NB4 (cell line): ENCODE data around the gene DCAF17.
A peak's percentile ranks its signal among the peaks of the same experiment; 100 is the strongest.
"Not testable (repeated sequence)": the region's sequence is repeated elsewhere in the genome, so short reads cannot be mapped to it uniquely, and the experiment has no call there.

ENCODE experiments used
- DNase-seq: peaks from one replicate; pipeline ENCODE4 v3.0.0; 2010; ENCODE audit warnings: low read depth
- H3K4me3 ChIP-seq: one replicate; pipeline ENCODE4 v1.5.1; 2011; ENCODE audit warnings: mild to moderate bottlenecking, low read depth, low read length, moderate library complexity
- MYC ChIP-seq: IDR thresholded peaks from 2 replicates; pipeline ENCODE4 v1.6.1; 2011; ENCODE audit warnings: low read depth, low read length
- POLR2A ChIP-seq: IDR thresholded peaks from 2 replicates; pipeline ENCODE4 v1.6.1; 2011; ENCODE audit warnings: mild to moderate bottlenecking; ENCODE audit not compliant: insufficient read length; ENCODE audit errors: extremely low read depth
- TF ChIP-seq, protein P1 (sequence below): IDR thresholded peaks from one replicate; pipeline ENCODE4 v1.5.1; 2012; ENCODE audit warnings: low read depth, low read length
- TF ChIP-seq, protein P2 (sequence below): IDR thresholded peaks from 2 replicates; pipeline ENCODE4 v1.6.1; 2011; ENCODE audit warnings: low read depth, low read length

Gene DCAF17

GRCh38 chr2:171411791-171412483 is 22.1 kb upstream of the DCAF17 start:
- DNase-seq = no peak

DNA sequence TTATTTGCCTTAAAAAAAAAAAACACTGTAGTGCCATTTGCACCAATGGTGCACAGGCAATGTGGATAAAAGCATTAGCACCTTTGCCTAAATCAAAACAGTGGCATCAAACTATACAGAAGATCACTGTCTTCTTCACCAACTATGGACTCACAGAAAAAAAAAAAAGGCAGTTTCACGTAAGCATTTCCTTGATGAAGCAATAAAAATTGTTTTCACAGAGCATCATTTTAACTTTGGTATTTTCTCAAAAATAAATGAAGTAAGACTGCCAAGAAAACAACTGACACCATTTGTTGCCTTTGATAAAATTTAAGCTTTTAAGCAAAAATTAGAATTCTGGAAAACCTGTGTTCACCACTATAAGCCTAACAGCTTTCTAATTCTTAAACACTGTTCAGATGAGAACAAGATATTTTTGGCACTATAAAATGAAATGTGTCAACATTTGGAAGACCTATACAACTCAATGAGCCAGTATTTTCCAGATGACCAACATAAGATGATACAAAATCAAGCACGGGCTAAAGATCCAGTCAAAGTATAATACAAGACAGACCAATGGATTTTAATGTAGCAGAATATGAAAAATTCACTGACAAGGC is 21.4 kb upstream of the DCAF17 start:
- no peak overlapping the region for H3K4me3 ChIP-seq
- no peak for DNase-seq
- TF ChIP-seq MYC (no peak), POLR2A (no peak)
- TF ChIP-seq, protein P1, sequence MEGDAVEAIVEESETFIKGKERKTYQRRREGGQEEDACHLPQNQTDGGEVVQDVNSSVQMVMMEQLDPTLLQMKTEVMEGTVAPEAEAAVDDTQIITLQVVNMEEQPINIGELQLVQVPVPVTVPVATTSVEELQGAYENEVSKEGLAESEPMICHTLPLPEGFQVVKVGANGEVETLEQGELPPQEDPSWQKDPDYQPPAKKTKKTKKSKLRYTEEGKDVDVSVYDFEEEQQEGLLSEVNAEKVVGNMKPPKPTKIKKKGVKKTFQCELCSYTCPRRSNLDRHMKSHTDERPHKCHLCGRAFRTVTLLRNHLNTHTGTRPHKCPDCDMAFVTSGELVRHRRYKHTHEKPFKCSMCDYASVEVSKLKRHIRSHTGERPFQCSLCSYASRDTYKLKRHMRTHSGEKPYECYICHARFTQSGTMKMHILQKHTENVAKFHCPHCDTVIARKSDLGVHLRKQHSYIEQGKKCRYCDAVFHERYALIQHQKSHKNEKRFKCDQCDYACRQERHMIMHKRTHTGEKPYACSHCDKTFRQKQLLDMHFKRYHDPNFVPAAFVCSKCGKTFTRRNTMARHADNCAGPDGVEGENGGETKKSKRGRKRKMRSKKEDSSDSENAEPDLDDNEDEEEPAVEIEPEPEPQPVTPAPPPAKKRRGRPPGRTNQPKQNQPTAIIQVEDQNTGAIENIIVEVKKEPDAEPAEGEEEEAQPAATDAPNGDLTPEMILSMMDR = no peak
- TF ChIP-seq, protein P2, sequence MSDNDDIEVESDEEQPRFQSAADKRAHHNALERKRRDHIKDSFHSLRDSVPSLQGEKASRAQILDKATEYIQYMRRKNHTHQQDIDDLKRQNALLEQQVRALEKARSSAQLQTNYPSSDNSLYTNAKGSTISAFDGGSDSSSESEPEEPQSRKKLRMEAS = no peak

More at GRCh38 chr2:171411791-171412483, 22.1 kb upstream of the DCAF17 start:
- H3K4me3 ChIP-seq = no peak overlapping the region
- TF ChIP-seq, protein P1 = no peak
- no peak for TF ChIP-seq MYC
- TF ChIP-seq, protein P2 = no peak
- no peak for TF ChIP-seq POLR2A

DNA sequence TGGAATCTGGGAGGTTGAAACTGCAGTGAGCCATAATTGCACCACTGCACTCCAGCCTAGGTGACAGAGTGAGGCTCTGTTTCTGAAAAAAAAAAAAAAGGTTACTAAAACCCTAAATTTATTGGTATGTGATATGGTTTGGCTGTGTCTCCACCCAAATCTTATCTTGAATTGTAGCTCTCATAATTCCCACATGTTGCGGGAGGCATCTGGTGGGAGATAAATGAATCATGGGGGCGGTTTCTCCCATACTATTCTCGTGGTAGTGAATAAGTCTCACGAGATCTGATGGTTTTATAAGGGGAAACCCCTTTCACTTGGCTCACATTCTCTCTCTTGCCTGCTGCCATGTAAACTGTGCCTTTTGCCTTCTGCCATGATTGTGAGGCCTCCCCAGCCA is 19.4 kb upstream of the DCAF17 start:
- H3K4me3 ChIP-seq, DNase-seq: not testable (repeated sequence)

DNA sequence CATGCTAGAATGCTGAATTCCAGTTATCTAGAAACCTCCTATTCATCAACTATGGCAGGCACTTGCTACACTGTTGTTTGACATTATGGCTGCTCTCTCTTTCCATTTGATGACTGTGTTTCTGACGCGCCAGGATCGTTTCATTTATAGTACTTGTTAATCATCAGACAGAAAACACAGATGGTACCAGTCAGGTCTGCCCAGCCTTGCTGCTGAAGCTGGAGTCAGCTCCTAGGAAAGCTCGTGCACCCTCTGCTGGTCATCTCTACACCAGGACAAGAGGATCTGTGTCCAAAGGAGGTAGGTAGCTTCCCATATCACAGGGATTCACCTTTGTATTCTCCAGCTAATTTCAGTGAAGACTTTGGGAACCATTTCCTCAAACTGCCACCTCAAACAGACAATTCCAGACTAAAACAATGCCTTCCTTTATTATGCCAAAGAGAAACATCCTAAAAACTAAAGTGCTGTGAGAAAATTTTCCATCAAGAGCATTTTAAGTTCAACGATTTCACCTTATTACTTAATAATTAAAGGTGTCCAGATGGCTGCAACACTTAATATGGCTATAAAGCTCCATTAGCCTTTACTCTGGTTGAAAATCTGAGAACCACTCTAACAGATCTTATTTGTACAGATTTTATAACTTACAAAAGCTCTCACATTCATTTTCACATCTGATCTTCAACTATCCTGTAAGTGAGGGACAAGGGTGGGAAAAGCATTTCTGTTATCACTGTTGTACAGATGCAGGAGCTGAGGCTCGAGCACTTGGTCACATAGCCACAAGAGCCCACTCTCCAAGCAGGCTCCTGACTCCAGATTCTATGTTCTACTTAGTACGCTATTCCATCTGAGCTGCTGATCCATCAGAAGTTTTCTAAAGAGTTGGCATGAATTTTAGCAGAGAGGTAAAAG is 17.8 kb upstream of the DCAF17 start:
- TF ChIP-seq POLR2A (no peak), MYC (peak; percentile 29; the same call in 1 of the 2 replicates)
- TF ChIP-seq, protein P2 = no peak; the same call in 1 of the 2 replicates
- TF ChIP-seq, protein P1 = peak; percentile 88
- peak; percentile 86 for DNase-seq
- no peak overlapping the region for H3K4me3 ChIP-seq

- no peak overlapping the region for H3K4me3 ChIP-seq
- TF ChIP-seq MYC = no peak
- no peak for TF ChIP-seq POLR2A
- TF ChIP-seq, protein P1 = no peak
- TF ChIP-seq, protein P2 = no peak
- no peak for DNase-seq
Observed at GRCh38 chr2:171419333-171419732, 14.7 kb upstream of the DCAF17 start.
